ENCODE measurements around the gene ZKSCAN4.

ZKSCAN4 gene

GRCh38 chr6:28208111-28208659 is 43.9 kb downstream of the ZKSCAN4 start:
- DNase-seq = no peak

GRCh38 chr6:28207510-28208110 is 44.5 kb downstream of the ZKSCAN4 start:
- no peak for DNase-seq

GRCh38 chr6:28206928-28207509 is 45.0 kb downstream of the ZKSCAN4 start:
- DNase-seq = no peak

GRCh38 chr6:28206527-28206926 is 45.5 kb downstream of the ZKSCAN4 start:
- DNase-seq = no peak

GRCh38 chr6:28205879-28206278 is 46.2 kb downstream of the ZKSCAN4 start:
- no peak for DNase-seq

GRCh38 chr6:28203201-28203600 is 48.9 kb downstream of the ZKSCAN4 start:
- no peak for DNase-seq

GRCh38 chr6:28200020-28200419 is 52.0 kb downstream of the ZKSCAN4 start:
- no peak for DNase-seq
